ENCODE results near the gene TKFC. TPM values are rescaled to one million over a fixed set of nuclear protein-coding genes. Genes with fewer than 3 reads are reported as not detected.
A peak's percentile ranks its signal among the peaks of the same experiment; 100 is the strongest.

The TKFC gene
- total and polyA plus RNA-seq, 8 donors = 25.6 to 66.7 (median 36.4) TPM

- H3K4me3 ChIP-seq = no peak overlapping the region
- intact Hi-C loops (cut with DNase I) = no loop called here
- no peak for DNase-seq
- TF ChIP-seq, protein P1, sequence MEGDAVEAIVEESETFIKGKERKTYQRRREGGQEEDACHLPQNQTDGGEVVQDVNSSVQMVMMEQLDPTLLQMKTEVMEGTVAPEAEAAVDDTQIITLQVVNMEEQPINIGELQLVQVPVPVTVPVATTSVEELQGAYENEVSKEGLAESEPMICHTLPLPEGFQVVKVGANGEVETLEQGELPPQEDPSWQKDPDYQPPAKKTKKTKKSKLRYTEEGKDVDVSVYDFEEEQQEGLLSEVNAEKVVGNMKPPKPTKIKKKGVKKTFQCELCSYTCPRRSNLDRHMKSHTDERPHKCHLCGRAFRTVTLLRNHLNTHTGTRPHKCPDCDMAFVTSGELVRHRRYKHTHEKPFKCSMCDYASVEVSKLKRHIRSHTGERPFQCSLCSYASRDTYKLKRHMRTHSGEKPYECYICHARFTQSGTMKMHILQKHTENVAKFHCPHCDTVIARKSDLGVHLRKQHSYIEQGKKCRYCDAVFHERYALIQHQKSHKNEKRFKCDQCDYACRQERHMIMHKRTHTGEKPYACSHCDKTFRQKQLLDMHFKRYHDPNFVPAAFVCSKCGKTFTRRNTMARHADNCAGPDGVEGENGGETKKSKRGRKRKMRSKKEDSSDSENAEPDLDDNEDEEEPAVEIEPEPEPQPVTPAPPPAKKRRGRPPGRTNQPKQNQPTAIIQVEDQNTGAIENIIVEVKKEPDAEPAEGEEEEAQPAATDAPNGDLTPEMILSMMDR (IDR thresholded peaks at IDR 0.05) = no peak
- H3K9me3 ChIP-seq = no peaks in the 10 kb centered on the region
- ATAC-seq = no peak
- FAIRE-seq = no peak
- no peaks in the 10 kb centered on the region for H3K4me1 ChIP-seq
- H3K36me3 ChIP-seq = peaks cover 0 to 10% (median 0%) of the 10 kb centered on the region in 3 donors
- no peaks in the 10 kb centered on the region for H3K27me3 ChIP-seq
- WGBS, 2 donors = 92 to 93% methylated on average over 29 of the region's 29 CpGs
- no peak overlapping the region for H3K27ac ChIP-seq
Measured at GRCh38 chr11:61343792-61344745, 11.0 kb downstream of the TKFC start.

- ATAC-seq = no peak
- intact Hi-C loops (cut with DNase I) = no loop called here
Measured at GRCh38 chr11:61345170-61345610, 12.2 kb downstream of the TKFC start.

GRCh38 chr11:61345954-61346843 is 13.2 kb downstream of the TKFC start:
- no peak for DNase-seq

More at GRCh38 chr11:61345170-61345610, 12.2 kb downstream of the TKFC start:
- FAIRE-seq (no peak), DNase-seq (no peak)
- H3K4me1 ChIP-seq = no peaks in the 10 kb centered on the region
- no peak overlapping the region for H3K27ac ChIP-seq
- TF ChIP-seq, protein P1 (IDR thresholded peaks at IDR 0.05) = no peak
- H3K9me3 ChIP-seq = no peaks in the 10 kb centered on the region
- peaks cover 0 to 21% (median 0%) of the 10 kb centered on the region in 3 donors for H3K36me3 ChIP-seq
- WGBS, 2 donors = 64 to 81% methylated on average over 4 of the region's 4 CpGs
- H3K4me3 ChIP-seq = no peak overlapping the region
- no peaks in the 10 kb centered on the region for H3K27me3 ChIP-seq

DNA sequence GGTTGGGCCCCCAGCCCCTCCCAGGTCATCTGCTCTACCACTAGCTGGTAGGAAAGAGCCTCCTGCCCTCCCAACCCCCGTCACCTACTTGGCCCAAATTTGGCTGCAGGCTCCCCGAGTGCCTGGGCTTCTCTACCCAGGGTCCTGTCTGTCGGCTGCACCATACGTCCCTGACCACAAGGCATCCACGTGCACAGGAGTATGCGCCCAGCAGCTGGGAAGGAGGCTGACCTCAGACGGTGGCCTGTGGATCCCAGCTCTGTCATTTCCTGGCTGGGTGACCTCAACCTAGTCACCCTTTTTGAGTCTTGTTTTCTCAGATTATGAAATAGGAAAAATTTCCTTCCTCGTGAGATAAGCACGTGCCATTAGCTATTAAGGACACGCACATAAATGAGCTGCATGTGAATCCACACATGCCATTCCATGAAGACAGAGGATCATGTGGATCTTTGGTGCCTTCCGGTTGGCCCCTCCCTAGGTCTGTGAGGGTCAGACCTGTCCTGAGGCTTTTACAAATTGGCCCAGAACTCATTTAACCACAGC is 15.0 kb downstream of the TKFC start:
- Histone ChIP-seq H3K36me3 (peaks cover 0 to 33% (median 1%) of the 10 kb centered on the region in 3 donors), H3K9me3 (no peaks in the 10 kb centered on the region), H3K27ac (no peak overlapping the region), H3K27me3 (no peaks in the 10 kb centered on the region), H3K4me3 (no peak overlapping the region), H3K4me1 (no peaks in the 10 kb centered on the region)
- 70 to 72% methylated on average over 11 of the region's 11 CpGs for WGBS, 2 donors
- intact Hi-C loops (cut with DNase I) = no loop called here
- ATAC-seq (peak in 3 of 4 donors; percentile 23 to 43 (median 36)), DNase-seq (no peak), FAIRE-seq (no peak)
- TF ChIP-seq, protein P1 (IDR thresholded peaks at IDR 0.05) = no peak

More at GRCh38 chr11:61345954-61346843, 13.2 kb downstream of the TKFC start:
- no peaks in the 10 kb centered on the region for H3K27me3 ChIP-seq
- no peak for ATAC-seq
- 75 to 76% methylated on average over 14 of the region's 14 CpGs for WGBS, 2 donors
- TF ChIP-seq, protein P1 (IDR thresholded peaks at IDR 0.05) = no peak
- H3K4me1 ChIP-seq = no peaks in the 10 kb centered on the region
- FAIRE-seq = no peak
- H3K9me3 ChIP-seq = no peaks in the 10 kb centered on the region
- no peak overlapping the region for H3K4me3 ChIP-seq
- intact Hi-C loops (cut with DNase I) = no loop called here
- peaks cover 0 to 29% (median 0%) of the 10 kb centered on the region in 3 donors for H3K36me3 ChIP-seq
- no peak overlapping the region for H3K27ac ChIP-seq
